Measurements from ENCODE around the gene KCTD16. TPM values are rescaled to one million over a fixed set of nuclear protein-coding genes. Genes with fewer than 3 reads are reported as not detected.

The KCTD16 gene
- total RNA-seq, 1 experiment from 2014 or later: 0.08 TPM

GRCh38 chr5:144207875-144208444, 37.3 kb downstream of the KCTD16 start:
- TF ChIP-seq, protein P1, sequence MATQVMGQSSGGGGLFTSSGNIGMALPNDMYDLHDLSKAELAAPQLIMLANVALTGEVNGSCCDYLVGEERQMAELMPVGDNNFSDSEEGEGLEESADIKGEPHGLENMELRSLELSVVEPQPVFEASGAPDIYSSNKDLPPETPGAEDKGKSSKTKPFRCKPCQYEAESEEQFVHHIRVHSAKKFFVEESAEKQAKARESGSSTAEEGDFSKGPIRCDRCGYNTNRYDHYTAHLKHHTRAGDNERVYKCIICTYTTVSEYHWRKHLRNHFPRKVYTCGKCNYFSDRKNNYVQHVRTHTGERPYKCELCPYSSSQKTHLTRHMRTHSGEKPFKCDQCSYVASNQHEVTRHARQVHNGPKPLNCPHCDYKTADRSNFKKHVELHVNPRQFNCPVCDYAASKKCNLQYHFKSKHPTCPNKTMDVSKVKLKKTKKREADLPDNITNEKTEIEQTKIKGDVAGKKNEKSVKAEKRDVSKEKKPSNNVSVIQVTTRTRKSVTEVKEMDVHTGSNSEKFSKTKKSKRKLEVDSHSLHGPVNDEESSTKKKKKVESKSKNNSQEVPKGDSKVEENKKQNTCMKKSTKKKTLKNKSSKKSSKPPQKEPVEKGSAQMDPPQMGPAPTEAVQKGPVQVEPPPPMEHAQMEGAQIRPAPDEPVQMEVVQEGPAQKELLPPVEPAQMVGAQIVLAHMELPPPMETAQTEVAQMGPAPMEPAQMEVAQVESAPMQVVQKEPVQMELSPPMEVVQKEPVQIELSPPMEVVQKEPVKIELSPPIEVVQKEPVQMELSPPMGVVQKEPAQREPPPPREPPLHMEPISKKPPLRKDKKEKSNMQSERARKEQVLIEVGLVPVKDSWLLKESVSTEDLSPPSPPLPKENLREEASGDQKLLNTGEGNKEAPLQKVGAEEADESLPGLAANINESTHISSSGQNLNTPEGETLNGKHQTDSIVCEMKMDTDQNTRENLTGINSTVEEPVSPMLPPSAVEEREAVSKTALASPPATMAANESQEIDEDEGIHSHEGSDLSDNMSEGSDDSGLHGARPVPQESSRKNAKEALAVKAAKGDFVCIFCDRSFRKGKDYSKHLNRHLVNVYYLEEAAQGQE (IDR thresholded peaks at IDR 0.05; ENCODE audit: insufficient read depth in 1 of 2, low read depth in 2 of 2, low read length in 1 of 2): no peak
- TF ChIP-seq, protein P2, sequence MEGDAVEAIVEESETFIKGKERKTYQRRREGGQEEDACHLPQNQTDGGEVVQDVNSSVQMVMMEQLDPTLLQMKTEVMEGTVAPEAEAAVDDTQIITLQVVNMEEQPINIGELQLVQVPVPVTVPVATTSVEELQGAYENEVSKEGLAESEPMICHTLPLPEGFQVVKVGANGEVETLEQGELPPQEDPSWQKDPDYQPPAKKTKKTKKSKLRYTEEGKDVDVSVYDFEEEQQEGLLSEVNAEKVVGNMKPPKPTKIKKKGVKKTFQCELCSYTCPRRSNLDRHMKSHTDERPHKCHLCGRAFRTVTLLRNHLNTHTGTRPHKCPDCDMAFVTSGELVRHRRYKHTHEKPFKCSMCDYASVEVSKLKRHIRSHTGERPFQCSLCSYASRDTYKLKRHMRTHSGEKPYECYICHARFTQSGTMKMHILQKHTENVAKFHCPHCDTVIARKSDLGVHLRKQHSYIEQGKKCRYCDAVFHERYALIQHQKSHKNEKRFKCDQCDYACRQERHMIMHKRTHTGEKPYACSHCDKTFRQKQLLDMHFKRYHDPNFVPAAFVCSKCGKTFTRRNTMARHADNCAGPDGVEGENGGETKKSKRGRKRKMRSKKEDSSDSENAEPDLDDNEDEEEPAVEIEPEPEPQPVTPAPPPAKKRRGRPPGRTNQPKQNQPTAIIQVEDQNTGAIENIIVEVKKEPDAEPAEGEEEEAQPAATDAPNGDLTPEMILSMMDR (IDR thresholded peaks at IDR 0.05): no peak; the same call in 1 of the 2 replicates
- TF ChIP-seq TCF7L2 (IDR thresholded peaks at IDR 0.05; ENCODE audit: low read depth, low read length) (no peak), POLR2AphosphoS5 (IDR thresholded peaks at IDR 0.05; ENCODE audit: low read depth, low read length) (no peak), SIN3A (IDR thresholded peaks at IDR 0.05; ENCODE audit: borderline replicate concordance, insufficient read depth, low read depth, low read length) (no peak)
- ChIA-PET CTCF (interaction anchor here (0.6 kb wide), 1 partner anchor 1604 kb away, joined by 5 read pairs; no protein-coding TSS in a partner anchor), POLR2A (no interaction called here)
- in situ Hi-C loops (cut with HindIII; ENCODE audit: low pct_unique_long_range_greater_than_20kb, low sequenced_read_pairs) (no loop called here), intact Hi-C loops (cut with micrococcal nuclease; ENCODE audit: unreplicated experiment) (loop anchor here (10.0 kb wide), 1 partner anchor 187 kb away; no protein-coding TSS in a partner anchor)
- ATAC-seq: no peak
- no peaks in the 10 kb centered on the region for H3K36me3 ChIP-seq (ENCODE audit: control insufficient read depth, insufficient read depth, low read length)
- peaks cover 43% of the 10 kb centered on the region for H3K27me3 ChIP-seq (ENCODE audit: control insufficient read depth, insufficient read depth, low read length)
- no peak for DNase-seq (ENCODE audit: low read depth, low spot score)
- no TSS peak for BruUV-seq (replicated peaks)
- H3K27ac ChIP-seq (ENCODE audit: low read length): no peak overlapping the region
- no peaks in the 10 kb centered on the region for H3K4me1 ChIP-seq (ENCODE audit: control insufficient read depth, insufficient read depth, low read length)
- no peaks in the 10 kb centered on the region for H3K9me3 ChIP-seq (ENCODE audit: control insufficient read depth, insufficient read depth, low read depth, low read length)
- H3K4me3 ChIP-seq (ENCODE audit: low read depth in 2 of 2, low read length in 2 of 2): no peak overlapping the region

DNA sequence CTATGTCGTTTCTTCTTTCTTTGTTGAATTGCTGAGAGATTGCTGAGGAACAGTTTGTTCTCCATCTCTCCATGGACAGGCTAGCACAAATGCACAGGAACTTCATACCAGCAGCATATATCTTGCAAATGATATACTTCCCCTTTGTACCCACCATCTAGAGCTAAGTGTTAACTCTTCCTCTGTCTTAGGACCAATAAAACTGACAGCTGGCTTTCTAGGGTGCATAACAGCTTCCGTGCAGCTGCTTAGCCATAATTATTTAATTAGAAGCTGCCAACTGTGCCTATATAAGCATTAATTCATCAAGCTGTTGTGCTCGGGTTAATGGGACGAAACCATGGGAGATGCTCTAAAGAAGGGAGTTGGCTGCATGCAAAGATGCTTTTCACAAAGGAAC, 38.7 kb downstream of the KCTD16 start:
- peaks cover 41% of the 10 kb centered on the region for H3K27me3 ChIP-seq (ENCODE audit: control insufficient read depth, insufficient read depth, low read length)
- H3K9me3 ChIP-seq (ENCODE audit: control insufficient read depth, insufficient read depth, low read depth, low read length): no peaks in the 10 kb centered on the region
- intact Hi-C loops (cut with micrococcal nuclease; ENCODE audit: unreplicated experiment) (loop anchor here (10.0 kb wide), 1 partner anchor 185 kb away; no protein-coding TSS in a partner anchor), in situ Hi-C loops (cut with HindIII; ENCODE audit: low pct_unique_long_range_greater_than_20kb, low sequenced_read_pairs) (no loop called here)
- no peak overlapping the region for H3K27ac ChIP-seq (ENCODE audit: low read length)
- ChIA-PET CTCF (interaction anchor here (0.7 kb wide), 1 partner anchor 110 kb away, joined by 3 read pairs; no protein-coding TSS in a partner anchor), POLR2A (interaction anchor here (0.5 kb wide), 1 partner anchor 736 kb away, joined by 3 read pairs; no protein-coding TSS in a partner anchor)
- DNase-seq (ENCODE audit: low read depth, low spot score): no peak
- TF ChIP-seq, protein P1 (IDR thresholded peaks at IDR 0.05; ENCODE audit: insufficient read depth in 1 of 2, low read depth in 2 of 2, low read length in 1 of 2): no peak
- TF ChIP-seq, protein P2 (IDR thresholded peaks at IDR 0.05): no peak
- no peak for TF ChIP-seq POLR2AphosphoS5 (IDR thresholded peaks at IDR 0.05; ENCODE audit: low read depth, low read length)
- TF ChIP-seq SIN3A (IDR thresholded peaks at IDR 0.05; ENCODE audit: borderline replicate concordance, insufficient read depth, low read depth, low read length): no peak
- TF ChIP-seq TCF7L2 (IDR thresholded peaks at IDR 0.05; ENCODE audit: low read depth, low read length): no peak
- BruUV-seq (replicated peaks): no TSS peak
- H3K36me3 ChIP-seq (ENCODE audit: control insufficient read depth, insufficient read depth, low read length): no peaks in the 10 kb centered on the region
- ATAC-seq: no peak
- H3K4me1 ChIP-seq (ENCODE audit: control insufficient read depth, insufficient read depth, low read length): no peaks in the 10 kb centered on the region
- H3K4me3 ChIP-seq (ENCODE audit: low read depth in 2 of 2, low read length in 2 of 2): no peak overlapping the region

Data from Panc1 (cell line).